ENCODE results near the gene CYP19A1.

- TF ChIP-seq CTCF (IDR thresholded peaks at IDR 0.05) (no peak), POLR2A (IDR thresholded peaks at IDR 0.05) (no peak)
These were observed 50.0 kb downstream of the CYP19A1 start for GRCh38 chr15:51288143-51289065.

All from esophagus squamous epithelium (tissue), 4 donors.